CD4-positive, alpha-beta memory T cell (primary cell): ENCODE measurements around the gene HSD11B1L. TPM values are rescaled to one million over a fixed set of nuclear protein-coding genes. Genes with fewer than 3 reads are reported as not detected.
A peak's percentile ranks its signal among the peaks of the same experiment; 100 is the strongest.

ENCODE experiments used
- CTCF ChIA-PET: fragments of 350-600 bp; sonication (Branson Sonifier 250); formaldehyde crosslinking; loops from one replicate; lab custom pipeline; 2021; ENCODE audit warnings: inconsistent platforms; ENCODE audit not compliant: partially characterized antibody; lab: Charles Lee
- POLR2A ChIA-PET: fragments of 350-600 bp; sonication (Branson Sonifier 250); formaldehyde crosslinking; loops from one replicate; lab custom pipeline; 2021; ENCODE audit not compliant: partially characterized antibody; lab: Charles Lee
- DNase-seq, 5 donors: peaks; one replicate each; pipeline versions ENCODE4 v3.0.0 to v3.0.0-alpha.2; 2020 to 2022; ENCODE audit warnings: mixed read lengths in 1 of 5
- H3K27ac ChIP-seq: one replicate; pipeline ENCODE4 v1.7.0; 2013; ENCODE audit warnings: low read depth, low read length
- H3K27me3 ChIP-seq: 2 replicates; pipeline ENCODE4 v1.7.0; 2013; ENCODE audit warnings: mild to moderate bottlenecking, low read length, moderate library complexity; ENCODE audit not compliant: insufficient read depth
- H3K36me3 ChIP-seq: 2 replicates; pipeline ENCODE4 v1.7.0; 2013; ENCODE audit warnings: mild to moderate bottlenecking, low read length, moderate library complexity; ENCODE audit not compliant: insufficient read depth
- H3K4me1 ChIP-seq: 2 replicates; pipeline ENCODE4 v1.7.0; 2013; ENCODE audit warnings: mild to moderate bottlenecking, low read length, moderate library complexity; ENCODE audit not compliant: insufficient read depth
- H3K4me3 ChIP-seq, 2 donors: one replicate each; pipeline ENCODE4 v1.7.0; 2013; ENCODE audit warnings: low read length in 2 of 2, mild to moderate bottlenecking in 1 of 2
- H3K9me3 ChIP-seq, 2 donors: one replicate each; pipeline ENCODE4 v1.7.0; 2013; ENCODE audit warnings: low read length in 2 of 2, control low read depth in 1 of 2; ENCODE audit not compliant: control insufficient read depth in 1 of 2
- H3K27ac Mint-ChIP-seq, 7 donors: one replicate each; pipeline ENCODE4 v1.8.0; 2020 to 2021; ENCODE audit warnings: mixed read lengths in 7 of 7, mild to moderate bottlenecking in 6 of 7, inconsistent platforms in 3 of 7, moderate library complexity in 3 of 7
- H3K27me3 Mint-ChIP-seq, 2 donors: one replicate each; pipeline ENCODE4 v1.8.0; 2020 to 2021; ENCODE audit warnings: mixed read lengths in 2 of 2
- H3K36me3 Mint-ChIP-seq, 2 donors: one replicate each; pipeline ENCODE4 v1.8.0; 2020 to 2021; ENCODE audit warnings: mixed read lengths in 2 of 2, inconsistent platforms in 1 of 2, mild to moderate bottlenecking in 1 of 2
- H3K4me1 Mint-ChIP-seq, 4 donors: one replicate each; pipeline ENCODE4 v1.8.0; 2020 to 2021; ENCODE audit warnings: mixed read lengths in 4 of 4, mild to moderate bottlenecking in 1 of 4
- H3K4me3 Mint-ChIP-seq, 8 donors: one replicate each; pipeline ENCODE4 v1.8.0; 2020 to 2021; ENCODE audit warnings: mixed read lengths in 8 of 8, mild to moderate bottlenecking in 7 of 8, moderate library complexity in 6 of 8, inconsistent platforms in 3 of 8
- H3K9me3 Mint-ChIP-seq, 8 donors: one replicate each; pipeline ENCODE4 v1.8.0; 2020 to 2021; ENCODE audit warnings: mixed read lengths in 8 of 8, mild to moderate bottlenecking in 5 of 8, inconsistent platforms in 3 of 8, moderate library complexity in 1 of 8
- intact Hi-C: fragments of 100-400 bp; cut with micrococcal nuclease; formaldehyde crosslinking; loops from one replicate; pipeline ENCODE4 v1.15.1; 2023
- polyA plus RNA-seq, 2 donors: library from polyadenylated mRNA; unstranded; fragments of 300-500 nt; fragmentation: Illumina TruSeq; gene quantifications; one replicate each; pipeline ENCODE4 v1.2.3, GENCODE V29; 2021
- total RNA-seq, 2 experiments: library from RNA; stranded (reverse); gene quantifications; one replicate each; pipeline ENCODE4 v1.2.3, GENCODE V29; 2021

Gene HSD11B1L
- total and polyA plus RNA-seq, 4 experiments from 2014 or later: 2.9 to 4.8 (median 3.9) TPM

GRCh38 chr19:5641171-5641570 is 39.7 kb upstream of the HSD11B1L start:
- Mint-ChIP-seq H3K36me3 (peaks cover 30 to 63% of the 10 kb centered on the region in 2 donors), H3K4me3 (no peak overlapping the region), H3K27me3 (no peaks in the 10 kb centered on the region), H3K9me3 (peaks cover 0 to 1% (median 0%) of the 10 kb centered on the region in 8 donors), H3K27ac (peak overlapping the region in 2 of 7 donors; percentile 57 to 73), H3K4me1 (peaks cover 23 to 48% (median 31%) of the 10 kb centered on the region in 4 donors)
- peaks cover 52% of the 10 kb centered on the region for H3K36me3 ChIP-seq
- DNase-seq: no peak
- CTCF ChIA-PET: interaction anchor here (1.3 kb wide), 1 partner anchor 11 kb away, joined by 3 read pairs; no protein-coding TSS in a partner anchor
- intact Hi-C loops: no loop called here
- no peaks in the 10 kb centered on the region for H3K27me3 ChIP-seq
- H3K27ac ChIP-seq: no peak overlapping the region
- POLR2A ChIA-PET: no interaction called here
- H3K4me1 ChIP-seq: peaks cover 19% of the 10 kb centered on the region
- H3K4me3 ChIP-seq: no peak overlapping the region
- no peaks in the 10 kb centered on the region for H3K9me3 ChIP-seq

GRCh38 chr19:5642204-5642603 is 38.6 kb upstream of the HSD11B1L start:
- H3K4me3 ChIP-seq: no peak overlapping the region
- H3K36me3 ChIP-seq: peaks cover 63% of the 10 kb centered on the region
- CTCF ChIA-PET: interaction anchor here (1.0 kb wide), 1 partner anchor 45 kb away, joined by 3 read pairs; no protein-coding TSS in a partner anchor
- peaks cover 18% of the 10 kb centered on the region for H3K4me1 ChIP-seq
- no peak for DNase-seq
- POLR2A ChIA-PET: no interaction called here
- no peaks in the 10 kb centered on the region for H3K27me3 ChIP-seq
- H3K4me1 Mint-ChIP-seq: peaks cover 24 to 52% (median 34%) of the 10 kb centered on the region in 4 donors
- peak overlapping the region in 2 of 7 donors; percentile 50 to 57 for H3K27ac Mint-ChIP-seq
- no peaks in the 10 kb centered on the region for H3K9me3 ChIP-seq
- no peaks in the 10 kb centered on the region for H3K27me3 Mint-ChIP-seq
- no peak overlapping the region for H3K27ac ChIP-seq
- intact Hi-C loops: no loop called here
- H3K9me3 Mint-ChIP-seq: peaks cover 0 to 1% (median 0%) of the 10 kb centered on the region in 8 donors
- peaks cover 40 to 72% of the 10 kb centered on the region in 2 donors for H3K36me3 Mint-ChIP-seq
- H3K4me3 Mint-ChIP-seq: no peak overlapping the region

GRCh38 chr19:5643060-5643459 is 37.8 kb upstream of the HSD11B1L start:
- Mint-ChIP-seq H3K27ac (peak overlapping the region in 1 of 7 donors; percentile 43), H3K4me1 (peaks cover 17 to 44% (median 27%) of the 10 kb centered on the region in 4 donors)
- POLR2A ChIA-PET: no interaction called here

GRCh38 chr19:5644037-5644436 is 36.8 kb upstream of the HSD11B1L start:
- Histone ChIP-seq H3K27me3 (no peaks in the 10 kb centered on the region), H3K36me3 (peaks cover 73% of the 10 kb centered on the region), H3K4me1 (peaks cover 7% of the 10 kb centered on the region), H3K9me3 (no peaks in the 10 kb centered on the region), H3K4me3 (no peak overlapping the region), H3K27ac (no peak overlapping the region)
- Mint-ChIP-seq H3K4me1 (peaks cover 17 to 44% (median 27%) of the 10 kb centered on the region in 4 donors), H3K36me3 (peaks cover 54 to 81% of the 10 kb centered on the region in 2 donors), H3K4me3 (no peak overlapping the region), H3K9me3 (peaks cover 0 to 1% (median 0%) of the 10 kb centered on the region in 8 donors), H3K27ac (peak overlapping the region in 3 of 7 donors; percentile 21 to 70 (median 57)), H3K27me3 (no peaks in the 10 kb centered on the region)
- no peak for DNase-seq
- intact Hi-C loops: no loop called here
- ChIA-PET CTCF (no interaction called here), POLR2A (no interaction called here)

More at GRCh38 chr19:5643060-5643459, 37.8 kb upstream of the HSD11B1L start:
- no peaks in the 10 kb centered on the region for H3K27me3 Mint-ChIP-seq
- intact Hi-C loops: no loop called here
- peaks cover 0 to 1% (median 0%) of the 10 kb centered on the region in 8 donors for H3K9me3 Mint-ChIP-seq
- peaks cover 68% of the 10 kb centered on the region for H3K36me3 ChIP-seq
- no peaks in the 10 kb centered on the region for H3K9me3 ChIP-seq
- no peak overlapping the region for H3K27ac ChIP-seq
- H3K36me3 Mint-ChIP-seq: peaks cover 49 to 75% of the 10 kb centered on the region in 2 donors
- no peak for DNase-seq
- no peak overlapping the region for H3K4me3 ChIP-seq
- H3K4me1 ChIP-seq: peaks cover 11% of the 10 kb centered on the region
- CTCF ChIA-PET: interaction anchor here (0.6 to 1.0 kb wide), 2 partner anchors 18 to 44 kb away, joined by 3 read pairs; no protein-coding TSS in a partner anchor
- no peaks in the 10 kb centered on the region for H3K27me3 ChIP-seq
- peak overlapping the region in 1 of 8 donors; percentile 4 for H3K4me3 Mint-ChIP-seq

- POLR2A ChIA-PET: interaction anchor here (2.0 kb wide), 1 partner anchor 23 kb away, joined by 4 read pairs; the partner anchor contains the start of genes SAFB and SAFB2
- Mint-ChIP-seq H3K36me3 (peaks cover 63 to 84% of the 10 kb centered on the region in 2 donors), H3K27ac (peak overlapping the region in 3 of 7 donors; percentile 13 to 55 (median 40)), H3K4me1 (peaks cover 17 to 38% (median 24%) of the 10 kb centered on the region in 4 donors), H3K27me3 (no peaks in the 10 kb centered on the region), H3K9me3 (no peaks in the 10 kb centered on the region), H3K4me3 (no peak overlapping the region)
- intact Hi-C loops: no loop called here
- peaks cover 6% of the 10 kb centered on the region for H3K4me1 ChIP-seq
- no peak overlapping the region for H3K27ac ChIP-seq
- no peaks in the 10 kb centered on the region for H3K27me3 ChIP-seq
- CTCF ChIA-PET: no interaction called here
- H3K4me3 ChIP-seq: no peak overlapping the region
- no peak for DNase-seq
- H3K36me3 ChIP-seq: peaks cover 81% of the 10 kb centered on the region
- H3K9me3 ChIP-seq: no peaks in the 10 kb centered on the region
Measured at GRCh38 chr19:5645409-5645808, 35.4 kb upstream of the HSD11B1L start.

- Mint-ChIP-seq H3K27ac (peak overlapping the region in 2 of 7 donors; percentile 29 to 71), H3K4me3 (no peak overlapping the region), H3K36me3 (peaks cover 62 to 89% of the 10 kb centered on the region in 2 donors), H3K27me3 (no peaks in the 10 kb centered on the region), H3K9me3 (no peaks in the 10 kb centered on the region), H3K4me1 (peaks cover 12 to 29% (median 20%) of the 10 kb centered on the region in 4 donors)
- ChIA-PET CTCF (no interaction called here), POLR2A (interaction anchor here (2.0 kb wide), 1 partner anchor 24 kb away, joined by 4 read pairs; the partner anchor contains the start of genes SAFB and SAFB2)
- Histone ChIP-seq H3K36me3 (peaks cover 85% of the 10 kb centered on the region), H3K27ac (no peak overlapping the region), H3K9me3 (no peaks in the 10 kb centered on the region), H3K27me3 (no peaks in the 10 kb centered on the region), H3K4me1 (peaks cover 6% of the 10 kb centered on the region), H3K4me3 (no peak overlapping the region)
- intact Hi-C loops: no loop called here
- DNase-seq: no peak
Measured at GRCh38 chr19:5646703-5647102, 34.1 kb upstream of the HSD11B1L start.

GRCh38 chr19:5648464-5648863 is 32.4 kb upstream of the HSD11B1L start:
- ChIA-PET POLR2A (interaction anchor here (0.8 kb wide), 1 partner anchor 10 kb away, joined by 3 read pairs; no protein-coding TSS in a partner anchor), CTCF (no interaction called here)
- Mint-ChIP-seq H3K27me3 (no peaks in the 10 kb centered on the region), H3K9me3 (no peaks in the 10 kb centered on the region), H3K36me3 (peaks cover 69 to 86% of the 10 kb centered on the region in 2 donors), H3K4me3 (no peak overlapping the region), H3K4me1 (peaks cover 7 to 25% (median 15%) of the 10 kb centered on the region in 4 donors), H3K27ac (peak overlapping the region in 1 of 7 donors; percentile 76)
- H3K36me3 ChIP-seq: peaks cover 86% of the 10 kb centered on the region
- H3K27ac ChIP-seq: no peak overlapping the region
- DNase-seq: no peak
- no peak overlapping the region for H3K4me3 ChIP-seq
- no peaks in the 10 kb centered on the region for H3K9me3 ChIP-seq
- no peaks in the 10 kb centered on the region for H3K27me3 ChIP-seq
- intact Hi-C loops: no loop called here
- H3K4me1 ChIP-seq: no peaks in the 10 kb centered on the region
